ENCODE results near the gene DHX35.
A peak's percentile ranks its signal among the peaks of the same experiment; 100 is the strongest.

Gene DHX35

DNA sequence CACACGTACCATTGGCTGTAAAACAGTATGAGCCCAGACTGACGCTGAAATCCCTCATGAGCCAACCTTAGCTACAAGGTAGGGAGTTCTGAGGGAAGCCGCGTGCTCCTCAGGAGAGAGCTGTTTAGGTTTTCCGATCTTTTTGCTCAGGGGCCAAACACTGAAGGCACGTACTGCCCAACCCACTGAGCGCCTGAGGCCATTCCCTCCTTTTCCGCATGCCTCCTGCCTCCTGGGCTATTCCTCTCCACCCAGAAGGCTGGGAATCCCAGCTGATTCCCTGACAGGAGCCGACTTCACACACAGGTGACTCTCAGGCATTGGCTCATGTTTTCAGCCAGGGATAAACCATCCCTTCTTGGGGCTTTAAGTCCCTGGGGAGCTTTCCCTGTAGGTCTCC, 41.3 kb upstream of the DHX35 start:
- TF ChIP-seq, protein P1, sequence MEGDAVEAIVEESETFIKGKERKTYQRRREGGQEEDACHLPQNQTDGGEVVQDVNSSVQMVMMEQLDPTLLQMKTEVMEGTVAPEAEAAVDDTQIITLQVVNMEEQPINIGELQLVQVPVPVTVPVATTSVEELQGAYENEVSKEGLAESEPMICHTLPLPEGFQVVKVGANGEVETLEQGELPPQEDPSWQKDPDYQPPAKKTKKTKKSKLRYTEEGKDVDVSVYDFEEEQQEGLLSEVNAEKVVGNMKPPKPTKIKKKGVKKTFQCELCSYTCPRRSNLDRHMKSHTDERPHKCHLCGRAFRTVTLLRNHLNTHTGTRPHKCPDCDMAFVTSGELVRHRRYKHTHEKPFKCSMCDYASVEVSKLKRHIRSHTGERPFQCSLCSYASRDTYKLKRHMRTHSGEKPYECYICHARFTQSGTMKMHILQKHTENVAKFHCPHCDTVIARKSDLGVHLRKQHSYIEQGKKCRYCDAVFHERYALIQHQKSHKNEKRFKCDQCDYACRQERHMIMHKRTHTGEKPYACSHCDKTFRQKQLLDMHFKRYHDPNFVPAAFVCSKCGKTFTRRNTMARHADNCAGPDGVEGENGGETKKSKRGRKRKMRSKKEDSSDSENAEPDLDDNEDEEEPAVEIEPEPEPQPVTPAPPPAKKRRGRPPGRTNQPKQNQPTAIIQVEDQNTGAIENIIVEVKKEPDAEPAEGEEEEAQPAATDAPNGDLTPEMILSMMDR (IDR thresholded peaks at IDR 0.05; ENCODE audit: control insufficient read depth, extremely low read depth, insufficient read depth), result no peak
- no peak for DNase-seq (ENCODE audit: low read depth)
- H3K4me3 ChIP-seq (ENCODE audit: low read depth, low read length), result no peak overlapping the region

DNA sequence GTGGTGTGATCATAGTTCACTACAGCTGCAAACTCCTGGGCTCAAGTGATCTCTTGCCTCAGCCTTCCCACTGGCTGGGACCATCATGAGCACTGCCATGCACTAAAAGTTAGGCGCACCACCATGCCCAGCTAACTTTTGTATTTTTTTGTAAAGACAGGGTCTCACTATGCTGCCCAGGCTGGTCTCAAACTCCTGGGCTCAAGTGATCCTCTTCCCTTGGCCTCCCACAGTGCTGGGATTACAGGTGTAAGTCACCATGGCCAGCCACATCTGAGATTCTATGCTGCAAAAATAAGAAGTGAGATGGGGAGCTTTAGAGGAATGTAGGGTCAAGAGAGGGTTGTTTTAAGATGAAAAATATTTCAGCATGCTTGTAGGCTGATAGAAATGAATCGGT, 37.4 kb upstream of the DHX35 start:
- TF ChIP-seq, protein P1 (IDR thresholded peaks at IDR 0.05; ENCODE audit: control insufficient read depth, extremely low read depth, insufficient read depth), result no peak
- H3K4me3 ChIP-seq (ENCODE audit: low read depth, low read length), result no peak overlapping the region
- no peak for DNase-seq (ENCODE audit: low read depth)

DNA sequence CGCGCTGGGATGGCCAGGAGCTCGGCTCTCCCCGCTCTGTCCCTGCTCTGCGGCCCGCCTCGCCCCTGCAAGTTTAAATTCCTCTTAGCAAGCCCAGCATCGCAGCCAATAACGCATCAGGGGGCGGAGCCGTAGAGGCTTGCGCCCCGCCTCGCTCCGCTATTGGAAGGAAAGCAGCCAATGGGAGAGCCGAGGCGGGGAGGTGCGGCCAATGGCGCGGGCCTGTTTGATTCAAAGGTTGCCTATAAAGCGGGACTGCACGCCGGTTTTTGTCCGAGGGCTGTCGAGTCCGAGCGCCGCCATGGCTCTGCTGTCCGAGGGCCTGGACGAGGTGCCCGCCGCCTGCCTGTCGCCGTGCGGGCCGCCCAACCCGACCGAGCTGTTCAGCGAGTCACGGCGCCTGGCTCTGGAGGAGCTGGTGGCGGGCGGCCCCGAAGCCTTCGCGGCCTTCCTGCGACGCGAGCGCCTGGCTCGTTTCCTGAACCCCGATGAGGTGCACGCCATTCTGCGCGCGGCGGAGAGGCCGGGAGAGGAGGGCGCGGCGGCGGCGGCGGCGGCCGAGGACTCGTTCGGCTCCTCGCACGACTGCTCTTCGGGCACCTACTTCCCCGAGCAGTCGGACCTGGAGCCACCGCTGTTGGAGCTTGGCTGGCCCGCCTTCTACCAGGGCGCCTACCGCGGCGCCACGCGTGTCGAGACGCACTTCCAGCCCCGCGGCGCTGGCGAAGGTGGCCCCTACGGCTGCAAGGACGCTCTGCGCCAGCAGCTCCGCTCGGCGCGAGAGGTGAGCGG, 35.8 kb upstream of the DHX35 start, which contains the start of gene FAM83D:
TSS of gene FAM83D (plus strand) at position 276 of the 792 bp plus-strand sequence. CDS start at position 302, 26 bp downstream.
- peak within 1 kb of the TSS; percentile 82 for H3K4me3 ChIP-seq (ENCODE audit: low read depth, low read length)
- TF ChIP-seq, protein P1 (IDR thresholded peaks at IDR 0.05; ENCODE audit: control insufficient read depth, extremely low read depth, insufficient read depth), result no peak

DNA sequence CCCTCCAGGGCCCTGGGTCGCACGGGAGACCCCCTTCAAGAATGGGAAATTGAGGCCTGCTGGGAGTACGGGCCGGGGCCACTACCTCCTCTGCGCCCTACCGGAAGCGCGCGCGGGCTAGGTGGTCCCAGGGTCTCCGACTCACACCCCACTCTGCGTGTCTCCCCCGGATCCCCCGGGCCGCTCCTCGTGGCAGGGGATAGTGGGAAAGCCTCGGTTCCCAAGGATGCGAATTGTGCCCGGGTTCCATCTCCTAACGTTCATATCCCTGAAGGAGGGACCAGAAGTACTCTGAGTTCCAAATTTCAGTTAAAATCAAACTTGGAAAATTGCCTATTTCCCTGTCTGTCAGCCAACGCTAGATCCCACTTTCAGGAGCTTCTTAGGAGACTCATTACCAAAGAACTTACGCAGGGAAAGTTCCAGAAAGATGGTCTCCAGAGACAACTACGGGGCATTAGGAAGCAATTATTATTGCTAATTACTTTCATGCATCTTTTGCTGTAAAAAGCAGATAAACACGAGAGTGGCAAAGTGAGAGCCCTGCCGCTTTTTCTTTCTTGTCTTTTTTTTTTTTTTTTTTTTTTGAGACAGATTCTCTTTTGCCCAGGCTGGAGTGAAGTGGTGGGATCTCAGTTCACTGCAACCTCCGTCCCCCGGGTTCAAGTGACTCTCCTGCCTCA, 35.1 kb upstream of the DHX35 start:
- TF ChIP-seq, protein P1 (IDR thresholded peaks at IDR 0.05; ENCODE audit: control insufficient read depth, extremely low read depth, insufficient read depth), result no peak
- no peak for DNase-seq (ENCODE audit: low read depth)
- peak overlapping the region; percentile 82 for H3K4me3 ChIP-seq (ENCODE audit: low read depth, low read length)

More for the DNA sequence above, 35.8 kb upstream of the DHX35 start, which contains the start of gene FAM83D:
- peak; percentile 94 for DNase-seq (ENCODE audit: low read depth)

DNA sequence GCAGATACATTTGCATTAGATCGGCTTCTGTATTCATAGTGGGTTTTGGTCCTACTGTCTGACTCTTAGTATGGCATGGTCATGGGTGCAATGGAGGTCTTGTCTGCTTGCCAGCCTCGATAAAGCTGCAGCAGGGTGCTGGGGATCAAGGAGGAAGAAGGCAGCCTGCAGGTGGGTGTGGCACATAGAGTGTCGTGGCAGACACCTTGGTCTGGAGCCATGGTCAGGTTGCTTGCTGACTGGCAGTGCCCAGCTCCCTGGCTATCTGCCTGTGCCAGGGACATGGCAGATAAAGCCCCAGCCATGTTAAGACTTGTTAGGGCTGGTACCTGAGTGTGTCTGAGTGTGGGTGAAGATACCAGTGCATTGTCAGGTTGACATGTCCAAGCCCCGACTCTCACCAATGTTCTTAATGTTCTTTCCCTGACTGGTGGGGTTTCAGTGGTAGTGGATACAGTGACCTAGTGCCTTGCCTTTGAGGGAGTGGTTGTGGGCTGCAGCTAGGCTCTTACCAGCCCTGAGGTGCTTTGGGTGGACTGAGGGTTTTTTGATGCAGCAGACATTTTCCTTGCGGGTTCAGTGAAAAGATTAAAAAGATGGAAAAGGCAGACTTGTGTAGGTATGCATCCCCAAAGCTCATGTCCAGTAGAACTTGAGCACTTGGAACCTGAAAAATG, 34.1 kb upstream of the DHX35 start:
- DNase-seq (ENCODE audit: low read depth), result peak; percentile 37

DNA sequence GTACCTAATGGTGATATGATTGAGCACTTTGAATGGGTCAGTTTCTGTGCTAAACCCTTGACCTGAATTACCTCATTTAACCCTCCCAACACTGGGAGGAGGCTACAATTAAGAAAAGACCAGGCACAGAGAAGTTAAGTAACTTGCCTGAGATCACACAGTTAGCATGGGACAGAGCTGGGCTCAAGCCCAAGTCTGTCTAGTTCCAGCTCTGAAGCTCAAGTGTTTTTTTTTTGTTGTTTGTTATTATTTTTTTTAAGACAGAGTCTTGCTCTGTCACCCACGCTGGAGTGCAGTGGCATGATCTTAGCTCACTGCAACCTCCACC, 31.9 kb upstream of the DHX35 start:
- DNase-seq (ENCODE audit: low read depth), result no peak
- H3K4me3 ChIP-seq (ENCODE audit: low read depth, low read length), result no peak overlapping the region
- TF ChIP-seq, protein P1 (IDR thresholded peaks at IDR 0.05; ENCODE audit: control insufficient read depth, extremely low read depth, insufficient read depth), result no peak

More for the DNA sequence above, 34.1 kb upstream of the DHX35 start:
- TF ChIP-seq, protein P1 (IDR thresholded peaks at IDR 0.05; ENCODE audit: control insufficient read depth, extremely low read depth, insufficient read depth), result no peak
- peak overlapping the region; percentile 82 for H3K4me3 ChIP-seq (ENCODE audit: low read depth, low read length)
